Lung (tissue), 12 donors: ENCODE measurements around the gene PCDHGA12. TPM values are rescaled to one million over a fixed set of nuclear protein-coding genes. Genes with fewer than 3 reads are reported as not detected.
"Not testable (repeated sequence)": the region's sequence is repeated elsewhere in the genome, so short reads cannot be mapped to it uniquely, and the experiment has no call there.

ENCODE experiments used
- ATAC-seq: fragments of 200-7000 bp; cut with Tn5 transposase; one replicate; pipeline ENCODE4 v1.9.1; 2020; ENCODE audit warnings: moderate number of reproducible peaks; ENCODE audit not compliant: insufficient read depth, low FRiP score
- DNase-seq, 3 donors: peaks; one replicate each; pipeline ENCODE4 v3.0.0-alpha.2; 2013 to 2017
- H3K27ac ChIP-seq, 2 donors: one replicate each; pipeline ENCODE4 v1.5.1; 2013; ENCODE audit warnings: mild to moderate bottlenecking in 2 of 2, moderate library complexity in 2 of 2, control low read depth in 1 of 2, inconsistent platforms in 1 of 2, low read depth in 1 of 2, low read length in 1 of 2
- H3K27me3 ChIP-seq, 3 donors: one replicate each; pipeline ENCODE4 v1.5.1; 2013; ENCODE audit warnings: low read length in 2 of 3; ENCODE audit not compliant: control insufficient read depth in 3 of 3, insufficient read depth in 3 of 3
- H3K36me3 ChIP-seq, 4 donors: one replicate each; pipeline ENCODE4 v1.5.1; 2013; ENCODE audit warnings: low read length in 4 of 4, mild to moderate bottlenecking in 1 of 4, moderate library complexity in 1 of 4; ENCODE audit not compliant: control insufficient read depth in 4 of 4, insufficient read depth in 4 of 4
- H3K4me1 ChIP-seq, 5 donors: one replicate each; pipeline ENCODE4 v1.5.1; 2013; ENCODE audit warnings: low read length in 5 of 5, mild to moderate bottlenecking in 2 of 5, moderate library complexity in 1 of 5; ENCODE audit not compliant: control insufficient read depth in 5 of 5, insufficient read depth in 5 of 5
- H3K4me3 ChIP-seq: one replicate; pipeline ENCODE4 v1.5.1; 2013; ENCODE audit warnings: mild to moderate bottlenecking, control low read depth, moderate library complexity
- H3K9ac ChIP-seq, 2 donors: one replicate each; pipeline ENCODE4 v1.5.1; 2013; ENCODE audit warnings: low read length in 2 of 2, control low read depth in 1 of 2; ENCODE audit not compliant: insufficient read depth in 1 of 2
- H3K9me3 ChIP-seq, 4 donors: one replicate each; pipeline ENCODE4 v1.5.1; 2013; ENCODE audit warnings: low read length in 3 of 4, mild to moderate bottlenecking in 1 of 4, moderate library complexity in 1 of 4; ENCODE audit not compliant: control insufficient read depth in 4 of 4, insufficient read depth in 3 of 4
- CTCF ChIP-seq: IDR thresholded peaks from 2 replicates; pipeline ENCODE4 v1.5.1; 2012; ENCODE audit warnings: mild to moderate bottlenecking; ENCODE audit errors: control extremely low read depth, extremely low read depth
- WGBS, 2 donors: extraction: QIAGEN DNeasy Blood & Tissue Kit; methylation state at CpG; one replicate each; pipeline ENCODE4 v1.1.7; 2013; 5-methylcytosine and 5-hydroxymethylcytosine counted together
- polyA plus RNA-seq, 2 donors: library from polyadenylated mRNA; stranded (reverse); fragments of 200-250 nt; gene quantifications; one replicate each; pipeline ENCODE4 v1.2.1, GENCODE V29; 2013
- total RNA-seq, 2 donors: library from RNA; depleted of rRNA in 1 of 2; stranded (reverse); fragments of >200 nt in 1 of 2; gene quantifications; one replicate each; pipeline ENCODE4 v1.2.1, GENCODE V29; 2014 to 2021
- donor health status: control.
- donor health status: control.
- donor health status: Bipolar disorder and iron deficiency.
- donor health status: healthy.
- donor health status: DM: yes; HTN: yes; CAD: no.

PCDHGA12 gene
- total and polyA plus RNA-seq, 4 donors: 1.2 to 7.9 (median 3.6) TPM

- DNase-seq (peak; percentile 37 to 45 (median 43)), ATAC-seq (no peak)
- Histone ChIP-seq H3K27me3 (no peaks in the 10 kb centered on the region), H3K9me3 (peaks cover 3 to 47% (median 24%) of the 10 kb centered on the region in 4 donors), H3K27ac (no peak within 1 kb of the TSS), H3K9ac (peak within 1 kb of the TSS in 1 of 2 donors; percentile 1), H3K4me3 (peak within 1 kb of the TSS; percentile 3), H3K4me1 (peaks cover 0 to 4% (median 0%) of the 10 kb centered on the region in 5 donors), H3K36me3 (peaks cover 0 to 5% (median 0%) of the 10 kb centered on the region in 4 donors)
- TF ChIP-seq CTCF: no peak
- 17 to 19% methylated on average over 27 of the region's 27 CpGs for WGBS, 2 donors
Observed at GRCh38 chr5:141402553-141403243, 27.6 kb upstream of the PCDHGA12 start, which contains the start of gene PCDHGA9. Gene PCDHGA9, plus strand, starts transcription at chr5:141402778. Its CDS starts 175 bp downstream, at chr5:141402953.

DNA sequence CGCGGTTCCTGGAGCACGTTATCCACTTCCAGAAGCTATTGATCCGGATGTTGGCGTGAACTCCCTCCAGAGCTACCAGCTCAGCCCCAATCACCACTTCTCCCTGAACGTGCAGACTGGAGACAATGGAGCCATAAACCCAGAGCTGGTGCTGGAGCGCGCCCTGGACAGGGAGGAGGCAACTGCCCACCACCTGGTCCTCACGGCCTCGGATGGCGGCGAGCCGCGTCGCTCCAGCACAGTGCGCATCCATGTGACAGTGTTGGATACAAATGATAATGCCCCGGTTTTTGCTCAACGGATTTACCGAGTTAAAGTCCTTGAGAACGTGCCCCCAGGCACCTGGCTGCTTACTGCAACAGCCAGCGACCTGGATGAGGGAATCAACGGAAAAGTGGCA lies 26.9 kb upstream of the PCDHGA12 start:
- ATAC-seq (no peak), DNase-seq (no peak)
- no peak overlapping the region for H3K27ac ChIP-seq
- peaks cover 3 to 51% (median 24%) of the 10 kb centered on the region in 4 donors for H3K9me3 ChIP-seq
- peaks cover 0 to 4% (median 0%) of the 10 kb centered on the region in 5 donors for H3K4me1 ChIP-seq
- no peaks in the 10 kb centered on the region for H3K27me3 ChIP-seq
- no peak overlapping the region for H3K4me3 ChIP-seq
- no peak overlapping the region for H3K9ac ChIP-seq
- H3K36me3 ChIP-seq: peaks cover 0 to 5% (median 0%) of the 10 kb centered on the region in 4 donors
- TF ChIP-seq CTCF: no peak
- 29 to 30% methylated on average over 20 to 22 of the region's 22 CpGs for WGBS, 2 donors

GRCh38 chr5:141407790-141408505 lies 22.4 kb upstream of the PCDHGA12 start, which contains the start of gene PCDHGB6:
Gene PCDHGB6, plus strand, starts transcription at chr5:141408021. Its CDS starts 182 bp downstream, at chr5:141408203.
- H3K4me3 ChIP-seq, H3K9ac ChIP-seq, H3K4me1 ChIP-seq, H3K27me3 ChIP-seq, H3K27ac ChIP-seq: not testable (repeated sequence)
- H3K9me3 ChIP-seq: peaks cover 0 to 57% (median 27%) of the 10 kb centered on the region in 4 donors
- ATAC-seq: peak; percentile 62
- H3K36me3 ChIP-seq: peaks cover 0 to 26% (median 0%) of the 10 kb centered on the region in 4 donors
- WGBS, 2 donors: 10% methylated on average over 48 to 51 of the region's 51 CpGs
- DNase-seq: peak; percentile 54 to 64 (median 62)
- TF ChIP-seq CTCF: peak; percentile 29
